HS-5 (cell line): Measurements from ENCODE around the gene JARID2.
A peak's percentile ranks its signal among the peaks of the same experiment; 100 is the strongest.

Experiments used
- DNase-seq: peaks from one replicate; pipeline ENCODE4 v3.0.0-alpha.2; 2012; ENCODE audit warnings: low read depth

The JARID2 gene

GRCh38 chr6:15264902-15265761 lies 19.3 kb downstream of the JARID2 start:
- DNase-seq, result no peak

GRCh38 chr6:15265787-15266186 lies 19.9 kb downstream of the JARID2 start:
- no peak for DNase-seq

- DNase-seq, result no peak
These were observed 20.6 kb downstream of the JARID2 start for GRCh38 chr6:15266423-15266996.

- DNase-seq, result no peak
These were observed 21.4 kb downstream of the JARID2 start for GRCh38 chr6:15267221-15267620.

- no peak for DNase-seq
These were observed 22.5 kb downstream of the JARID2 start for GRCh38 chr6:15268137-15268908.

DNA sequence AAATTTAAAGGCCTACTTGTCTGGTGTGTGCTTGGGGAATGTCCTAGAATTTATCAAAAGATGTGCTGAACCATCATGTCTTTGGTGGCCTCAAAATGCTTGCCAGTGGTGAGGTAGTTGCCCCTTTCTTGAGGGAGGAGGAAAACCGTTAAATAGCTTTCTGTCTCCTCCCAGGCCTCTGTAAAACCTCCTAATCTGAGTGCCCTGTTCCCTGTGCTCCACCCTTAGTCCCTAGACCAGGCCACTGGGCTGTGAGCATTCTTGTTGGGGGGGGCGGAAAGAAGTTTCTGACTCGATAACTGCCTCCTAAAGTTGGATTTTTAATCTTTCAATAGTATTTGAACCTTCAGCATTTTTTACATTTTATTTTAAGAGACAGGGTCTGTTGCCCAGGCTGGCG lies 23.1 kb downstream of the JARID2 start:
- no peak for DNase-seq

GRCh38 chr6:15269619-15270018 lies 23.8 kb downstream of the JARID2 start:
- no peak for DNase-seq

DNA sequence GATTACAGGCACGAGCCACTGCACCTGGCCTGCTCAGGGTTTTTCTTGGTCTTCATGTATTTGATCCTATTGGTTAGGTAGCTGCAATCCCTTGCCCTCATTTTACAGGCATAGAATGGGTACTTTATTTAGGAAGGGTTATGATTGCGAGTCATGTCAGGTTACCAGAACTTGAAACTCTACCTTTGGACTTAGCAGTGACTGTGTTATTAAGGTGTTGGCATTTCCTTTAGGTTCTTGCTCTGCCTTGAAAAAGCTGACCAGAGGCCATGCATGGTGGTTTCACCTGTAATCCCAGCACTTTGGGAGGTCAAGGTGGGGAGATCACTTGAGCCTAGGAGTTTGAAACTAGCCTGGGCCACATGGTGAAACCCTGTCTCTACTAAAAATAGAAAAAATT lies 24.5 kb downstream of the JARID2 start:
- no peak for DNase-seq

- DNase-seq, result no peak
These were observed 26.7 kb downstream of the JARID2 start for GRCh38 chr6:15272562-15272961.

DNA sequence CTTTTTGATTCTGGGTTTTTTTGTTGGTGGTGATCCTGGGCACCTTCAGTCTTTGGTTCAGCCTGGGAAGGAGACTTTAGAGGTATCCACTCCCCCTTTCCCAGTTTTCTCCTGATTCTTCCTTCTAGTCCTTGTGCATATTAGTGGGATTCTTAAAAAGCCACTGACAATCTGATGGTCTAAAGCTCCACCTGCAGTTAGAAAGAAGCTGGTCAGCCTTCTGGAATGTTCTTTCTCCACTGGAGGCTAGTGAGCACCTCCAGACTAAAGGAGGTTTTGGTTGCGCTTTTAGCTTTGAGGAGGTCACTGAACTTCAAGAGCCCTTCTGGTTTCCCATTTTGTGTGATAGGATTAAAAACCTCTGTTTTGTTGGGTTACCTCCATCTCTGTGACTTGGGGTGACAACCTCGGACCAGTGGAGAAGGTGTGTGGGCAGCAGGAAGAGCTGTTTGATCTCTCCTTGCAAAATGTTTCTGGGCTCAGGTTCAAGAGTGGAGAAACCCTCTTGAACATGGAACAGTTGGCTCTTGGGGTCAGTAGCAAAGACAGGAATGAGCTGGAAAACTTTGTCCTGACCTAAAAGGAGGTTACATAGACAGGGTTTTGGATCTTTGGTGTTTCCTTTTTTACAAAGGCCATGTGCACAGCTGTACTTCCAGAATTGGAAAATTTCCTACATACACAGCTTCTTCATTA lies 29.0 kb downstream of the JARID2 start:
- DNase-seq, result no peak

GRCh38 chr6:15276036-15276985 lies 30.4 kb downstream of the JARID2 start:
- no peak for DNase-seq

DNA sequence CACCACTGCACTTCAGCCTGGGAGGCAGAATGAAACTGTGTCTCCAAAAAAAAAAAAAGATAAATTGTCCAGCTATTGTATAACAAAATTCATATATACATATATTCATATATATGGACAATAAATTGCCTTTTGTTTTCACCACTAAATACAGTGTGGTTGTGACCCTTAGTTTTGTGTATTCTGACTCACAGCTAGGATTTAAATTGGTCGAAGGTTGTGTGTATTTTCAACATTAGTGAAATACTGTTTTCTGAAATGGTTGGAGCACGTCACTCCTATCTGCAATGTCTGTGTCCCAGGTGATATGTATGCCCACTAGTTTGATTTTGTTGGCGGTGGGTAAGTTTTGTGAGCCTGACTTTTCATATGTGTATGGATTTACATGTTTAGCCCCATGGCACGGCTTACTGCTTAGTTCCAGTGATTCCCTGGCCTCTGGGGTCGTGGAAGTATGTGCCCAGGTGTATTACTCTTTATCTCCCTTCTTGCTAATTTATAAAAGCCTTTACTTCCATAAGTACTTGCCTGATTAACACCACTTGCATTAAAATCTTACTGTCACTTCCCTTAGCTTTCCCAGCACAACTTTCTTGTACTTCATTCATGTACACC lies 33.3 kb downstream of the JARID2 start:
- DNase-seq, result no peak

DNA sequence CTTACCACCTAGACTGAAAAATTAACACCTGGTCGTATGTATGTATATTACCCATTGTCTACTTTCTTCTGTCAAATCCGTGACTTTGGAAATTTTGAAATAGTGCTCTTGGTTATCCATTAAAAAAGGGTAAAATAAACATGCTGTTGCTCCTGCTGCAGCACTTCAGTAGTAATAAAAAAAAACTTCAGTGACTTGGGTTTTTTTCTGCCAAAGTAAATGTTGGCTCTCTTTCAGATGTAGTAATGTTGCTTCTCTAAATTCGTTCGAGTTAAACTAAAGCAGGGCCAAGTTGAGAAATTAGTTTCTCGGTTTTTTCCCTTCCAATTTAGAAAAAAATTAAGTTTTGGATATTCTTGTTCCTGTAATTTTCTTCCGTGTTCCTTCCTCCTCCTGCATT lies 34.2 kb downstream of the JARID2 start:
- no peak for DNase-seq

- no peak for DNase-seq
These were observed 35.1 kb downstream of the JARID2 start for GRCh38 chr6:15280961-15281360.

GRCh38 chr6:15282334-15282733 lies 36.5 kb downstream of the JARID2 start:
- no peak for DNase-seq

DNA sequence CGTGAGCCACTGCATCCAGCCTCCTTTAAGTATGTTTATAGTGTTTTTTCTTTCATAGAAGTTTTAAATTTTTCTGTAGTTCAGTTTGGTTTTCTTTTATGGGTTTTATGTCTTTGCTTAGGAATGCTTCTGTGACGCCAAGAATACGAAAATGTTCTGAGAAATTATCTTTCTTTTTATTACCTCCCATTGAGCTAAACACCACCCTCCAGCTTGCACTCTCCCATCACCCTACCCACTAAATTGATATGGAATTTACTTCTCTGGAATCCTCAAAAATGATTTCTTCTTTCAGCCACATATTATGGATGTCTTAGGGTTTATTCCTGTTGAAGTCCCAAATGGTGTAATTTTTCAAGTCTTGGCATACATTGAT lies 38.1 kb downstream of the JARID2 start:
- no peak for DNase-seq

- DNase-seq, result peak; percentile 64
These were observed 38.9 kb downstream of the JARID2 start for GRCh38 chr6:15284743-15285142.

DNA sequence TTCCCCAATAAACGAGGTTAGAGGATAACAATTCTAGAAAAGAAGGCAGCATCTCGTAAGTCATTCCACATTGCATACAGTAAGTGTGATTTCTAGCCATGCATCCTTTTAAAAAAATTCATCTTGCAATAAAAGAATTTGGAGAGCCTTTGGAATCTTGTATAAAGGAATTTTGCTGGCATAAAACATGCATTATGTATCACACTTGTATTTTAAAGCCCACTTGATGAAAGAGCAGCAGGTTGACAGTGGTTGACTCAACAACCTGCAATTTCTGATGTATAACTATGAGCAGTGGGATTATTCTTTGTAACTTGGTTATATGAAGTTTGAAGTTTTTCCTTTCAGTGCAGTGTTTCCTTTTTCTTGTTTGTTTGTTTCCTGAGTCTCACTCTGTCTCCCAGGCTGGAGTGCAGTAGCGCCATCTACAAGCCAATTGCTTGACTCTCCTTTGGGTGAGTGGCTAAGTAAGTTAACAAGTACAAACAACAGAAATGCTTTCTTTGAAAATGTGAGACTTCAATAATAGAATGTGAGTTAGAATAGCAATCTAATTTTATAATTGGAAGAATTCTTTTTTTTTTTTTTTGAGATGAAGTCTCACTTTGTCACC lies 39.9 kb downstream of the JARID2 start:
- DNase-seq, result no peak

GRCh38 chr6:15287670-15288375 lies 42.0 kb downstream of the JARID2 start:
- DNase-seq, result no peak

DNA sequence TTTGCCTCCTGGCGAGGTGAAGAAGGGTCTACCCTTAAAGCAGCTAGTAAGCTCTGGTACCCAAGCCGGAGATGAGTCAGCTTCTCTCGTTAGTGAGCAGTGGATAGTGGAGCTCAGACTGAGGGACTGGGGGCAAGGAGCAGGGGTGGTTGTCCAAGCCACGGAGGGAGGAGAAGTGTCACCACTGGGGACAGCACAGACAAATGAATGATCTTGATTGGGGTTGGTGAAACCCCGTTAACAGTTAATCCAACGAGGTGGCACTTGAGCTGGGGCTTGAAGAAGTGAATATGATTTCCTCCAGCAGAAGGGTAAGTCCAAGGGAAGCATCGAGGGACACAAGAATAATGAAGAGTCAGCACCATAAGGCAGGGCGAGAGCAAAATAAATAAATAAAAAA lies 43.0 kb downstream of the JARID2 start:
- no peak for DNase-seq
